ENCODE measurements around the gene GPR132. TPM values are rescaled to one million over a fixed set of nuclear protein-coding genes. Genes with fewer than 3 reads are reported as not detected.

GPR132 gene
- total and polyA plus RNA-seq, 2 of the 8 experiments (the other 6 are each of a cell fraction or from before 2014, with no cell fraction given): 0.11 TPM; not detected in 1

DNA sequence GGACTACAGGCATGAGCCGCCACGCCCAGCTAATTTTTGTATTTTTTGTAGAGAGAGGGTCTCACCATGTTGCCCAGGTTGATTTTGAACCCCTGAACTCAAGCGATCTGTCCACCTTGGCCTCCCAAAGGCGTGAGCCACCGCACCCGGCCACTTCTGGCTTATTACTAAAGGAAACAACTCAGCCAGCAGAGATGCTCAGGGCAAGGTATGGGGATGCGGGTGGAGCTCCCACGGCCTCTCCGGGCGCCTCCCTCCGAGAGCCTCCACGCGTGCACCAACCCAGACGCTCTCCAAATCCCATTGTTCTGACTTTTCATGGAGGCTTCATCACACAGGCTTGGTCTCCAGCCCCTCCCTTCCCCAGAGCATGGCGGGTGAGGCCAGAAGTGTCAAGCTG, 6.1 kb upstream of the GPR132 start (continued):
- TF ChIP-seq, protein P1, sequence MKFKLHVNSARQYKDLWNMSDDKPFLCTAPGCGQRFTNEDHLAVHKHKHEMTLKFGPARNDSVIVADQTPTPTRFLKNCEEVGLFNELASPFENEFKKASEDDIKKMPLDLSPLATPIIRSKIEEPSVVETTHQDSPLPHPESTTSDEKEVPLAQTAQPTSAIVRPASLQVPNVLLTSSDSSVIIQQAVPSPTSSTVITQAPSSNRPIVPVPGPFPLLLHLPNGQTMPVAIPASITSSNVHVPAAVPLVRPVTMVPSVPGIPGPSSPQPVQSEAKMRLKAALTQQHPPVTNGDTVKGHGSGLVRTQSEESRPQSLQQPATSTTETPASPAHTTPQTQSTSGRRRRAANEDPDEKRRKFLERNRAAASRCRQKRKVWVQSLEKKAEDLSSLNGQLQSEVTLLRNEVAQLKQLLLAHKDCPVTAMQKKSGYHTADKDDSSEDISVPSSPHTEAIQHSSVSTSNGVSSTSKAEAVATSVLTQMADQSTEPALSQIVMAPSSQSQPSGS (IDR thresholded peaks at IDR 0.05; ENCODE audit: low read length): no peak
- TF ChIP-seq TAF1 (IDR thresholded peaks at IDR 0.05; ENCODE audit: low read depth, low read length): no peak

Data from H1 (cell line).